Fibroblast of skin of right biceps (primary cell): ENCODE results near the gene ASB2.
A peak's percentile ranks its signal among the peaks of the same experiment; 100 is the strongest.

Experiments used
- DNase-seq: peaks from one replicate; pipeline ENCODE4 v3.0.0-alpha.2; 2013

The ASB2 gene

GRCh38 chr14:93926873-93927799, 49.2 kb downstream of the ASB2 start, which contains the start of gene FAM181A:
FAM181A (plus strand) TSS chr14:93927344; CDS start chr14:93928286, 942 bp downstream.
- DNase-seq: no peak

- no peak for DNase-seq
Observed at GRCh38 chr14:93926245-93926872, 50.0 kb downstream of the ASB2 start.

GRCh38 chr14:93925374-93925895, 50.9 kb downstream of the ASB2 start:
- no peak for DNase-seq

- no peak for DNase-seq
Observed at GRCh38 chr14:93924592-93925355, 51.6 kb downstream of the ASB2 start.

- no peak for DNase-seq
Observed at GRCh38 chr14:93923626-93924025, 52.7 kb downstream of the ASB2 start.

GRCh38 chr14:93921001-93921806, 55.2 kb downstream of the ASB2 start:
- no peak for DNase-seq

- no peak for DNase-seq
Observed at GRCh38 chr14:93917141-93917540, 59.2 kb downstream of the ASB2 start.

- DNase-seq: no peak
Observed at GRCh38 chr14:93916498-93916897, 59.9 kb downstream of the ASB2 start.

- DNase-seq: no peak
Observed at GRCh38 chr14:93915800-93916199, 60.6 kb downstream of the ASB2 start.

GRCh38 chr14:93915070-93915705, 61.2 kb downstream of the ASB2 start:
- no peak for DNase-seq

- no peak for DNase-seq
Observed at GRCh38 chr14:93914278-93914677, 62.1 kb downstream of the ASB2 start.

GRCh38 chr14:93912782-93913181, 63.6 kb downstream of the ASB2 start:
- DNase-seq: no peak

GRCh38 chr14:93911975-93912615, 64.3 kb downstream of the ASB2 start:
- no peak for DNase-seq

GRCh38 chr14:93909429-93910128, 66.8 kb downstream of the ASB2 start:
- DNase-seq: no peak

- DNase-seq: peak; percentile 49
Observed at GRCh38 chr14:93906341-93907329, 69.7 kb downstream of the ASB2 start.

GRCh38 chr14:93905623-93906022, 70.7 kb downstream of the ASB2 start:
- DNase-seq: no peak

- no peak for DNase-seq
Observed at GRCh38 chr14:93903342-93904184, 72.8 kb downstream of the ASB2 start.

- DNase-seq: no peak
Observed at GRCh38 chr14:93902619-93903307, 73.6 kb downstream of the ASB2 start.
